Measurements from ENCODE around the gene LYST. TPM values are rescaled to one million over a fixed set of nuclear protein-coding genes. Genes with fewer than 3 reads are reported as not detected.

LYST gene
- total and polyA plus RNA-seq, 2 donors, result 25.7 to 67.4 TPM

DNA sequence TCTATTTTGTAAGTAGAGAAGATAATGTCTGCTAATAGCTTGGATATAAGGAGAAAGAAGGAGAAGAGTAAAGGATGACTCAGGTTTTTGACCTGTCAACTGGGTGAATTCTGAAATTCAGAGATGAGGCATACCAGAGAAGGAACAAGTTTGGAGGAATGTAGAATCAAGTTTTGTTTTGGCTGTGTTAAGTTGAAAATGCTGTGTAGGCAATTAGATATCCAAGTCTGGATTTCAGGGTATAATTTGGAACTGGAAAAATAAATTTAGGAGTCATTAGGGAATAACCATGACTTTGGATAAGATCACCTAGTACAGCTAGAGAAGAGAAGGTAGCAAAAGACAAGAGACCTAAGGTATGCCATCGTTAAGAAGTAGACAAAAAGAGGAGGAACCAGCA lies 194.7 kb downstream of the LYST start:
- Histone ChIP-seq H3K4me3 (ENCODE audit: low read length in 2 of 2) (no peak overlapping the region), H3K4me1 (ENCODE audit: control insufficient read depth in 2 of 2, insufficient read depth in 2 of 2, low read length in 2 of 2) (no peaks in the 10 kb centered on the region), H3K27ac (ENCODE audit: low read depth in 1 of 2, low read length in 1 of 2) (no peak overlapping the region), H3K9me3 (ENCODE audit: control insufficient read depth in 2 of 2, insufficient read depth in 1 of 2, low read length in 1 of 2) (peaks cover 11 to 13% of the 10 kb centered on the region in 2 donors), H3K27me3 (ENCODE audit: control insufficient read depth in 2 of 2, insufficient read depth in 1 of 2, low read length in 1 of 2) (no peaks in the 10 kb centered on the region), H3K36me3 (ENCODE audit: control insufficient read depth in 2 of 2, insufficient read depth in 2 of 2, low read length in 1 of 2) (peaks cover 61 to 85% of the 10 kb centered on the region in 2 donors)
- no peak for DNase-seq (ENCODE audit: low read depth in 6 of 9, low spot score in 9 of 9)
- WGBS, result 98% methylated on average over 1 of the region's 1 CpG

DNA sequence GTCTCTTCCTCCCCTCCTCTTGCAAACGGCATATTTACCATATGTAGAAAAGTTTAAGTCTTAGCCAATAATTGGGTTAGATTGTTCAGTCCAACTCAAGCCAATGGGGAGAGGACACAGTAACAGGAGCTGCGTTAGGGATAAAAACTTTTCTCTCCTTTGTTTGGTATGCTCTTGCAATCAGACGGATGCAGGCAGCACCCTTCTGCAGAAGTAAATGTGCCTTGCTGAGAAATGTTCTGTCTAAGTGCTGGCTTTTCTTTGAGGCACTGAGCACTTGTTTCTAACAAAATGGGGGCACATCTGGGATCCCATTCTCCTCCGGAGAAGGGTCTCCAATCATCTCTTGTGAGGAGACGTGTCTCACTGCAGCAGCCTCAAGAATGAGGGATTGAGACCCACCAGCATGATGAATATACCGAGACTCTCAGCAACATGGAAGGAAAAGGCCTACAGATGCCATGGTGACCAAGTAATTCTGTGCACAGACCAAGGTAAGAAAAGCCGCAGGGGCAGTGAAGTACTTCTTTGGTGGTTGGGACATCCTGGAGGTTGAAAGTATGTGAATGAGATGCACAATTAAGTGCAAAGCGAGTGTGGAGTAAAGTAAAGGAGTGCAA lies 196.4 kb downstream of the LYST start:
- Histone ChIP-seq H3K9me3 (ENCODE audit: control insufficient read depth in 2 of 2, insufficient read depth in 1 of 2, low read length in 1 of 2) (peaks cover 6 to 11% of the 10 kb centered on the region in 2 donors), H3K36me3 (ENCODE audit: control insufficient read depth in 2 of 2, insufficient read depth in 2 of 2, low read length in 1 of 2) (peaks cover 45 to 76% of the 10 kb centered on the region in 2 donors), H3K4me1 (ENCODE audit: control insufficient read depth in 2 of 2, insufficient read depth in 2 of 2, low read length in 2 of 2) (no peaks in the 10 kb centered on the region), H3K27me3 (ENCODE audit: control insufficient read depth in 2 of 2, insufficient read depth in 1 of 2, low read length in 1 of 2) (no peaks in the 10 kb centered on the region), H3K4me3 (ENCODE audit: low read length in 2 of 2) (no peak overlapping the region), H3K27ac (ENCODE audit: low read depth in 1 of 2, low read length in 1 of 2) (no peak overlapping the region)
- WGBS, result 99% methylated on average over 8 of the region's 8 CpGs
- no peak for DNase-seq (ENCODE audit: low read depth in 6 of 9, low spot score in 9 of 9)

DNA sequence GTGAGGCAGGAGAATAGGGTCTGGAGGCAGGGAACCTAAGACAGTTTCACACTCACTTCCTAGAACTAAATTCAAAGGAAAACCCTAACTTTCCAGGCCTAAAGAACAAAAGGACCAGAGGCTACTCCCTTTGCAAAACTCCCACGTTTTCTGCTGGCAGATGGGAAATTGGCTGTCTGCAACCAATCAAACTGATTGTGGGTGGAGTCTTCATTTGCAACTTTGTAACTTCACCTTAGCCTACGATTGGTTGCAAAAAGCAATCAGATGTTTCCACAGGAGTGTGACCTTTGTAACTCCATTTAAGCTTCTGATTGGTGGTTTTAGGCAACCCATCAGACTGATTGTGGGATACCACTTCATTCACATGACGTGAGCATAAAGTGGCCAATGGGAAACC lies 197.4 kb downstream of the LYST start:
- H3K4me3 ChIP-seq (ENCODE audit: low read length in 2 of 2), result no peak overlapping the region
- 98% methylated on average over 3 of the region's 3 CpGs for WGBS

DNA sequence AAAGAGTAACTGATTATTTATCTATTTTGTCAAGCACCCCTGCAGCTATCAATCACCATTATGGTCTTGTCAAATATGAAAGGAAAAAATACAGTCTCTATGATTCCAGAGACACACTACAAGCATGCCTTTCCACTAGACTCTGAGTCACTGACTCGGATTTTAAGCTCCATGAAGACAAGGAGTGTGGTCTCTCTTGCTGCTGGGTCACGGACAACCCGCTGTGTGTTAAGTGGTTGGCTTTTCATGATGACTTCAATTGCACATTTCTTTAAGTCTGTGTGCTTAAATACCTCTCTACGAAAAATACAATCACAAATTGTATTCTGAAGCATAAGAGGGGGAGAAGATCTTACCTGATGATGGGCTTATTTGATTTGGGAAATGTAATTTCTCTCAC lies 203.1 kb downstream of the LYST start:
- Histone ChIP-seq H3K27me3 (ENCODE audit: control insufficient read depth in 2 of 2, insufficient read depth in 1 of 2, low read length in 1 of 2) (no peaks in the 10 kb centered on the region), H3K27ac (ENCODE audit: low read depth in 1 of 2, low read length in 1 of 2) (no peak overlapping the region), H3K9me3 (ENCODE audit: control insufficient read depth in 2 of 2, insufficient read depth in 1 of 2, low read length in 1 of 2) (no peaks in the 10 kb centered on the region), H3K4me1 (ENCODE audit: control insufficient read depth in 2 of 2, insufficient read depth in 2 of 2, low read length in 2 of 2) (no peaks in the 10 kb centered on the region), H3K36me3 (ENCODE audit: control insufficient read depth in 2 of 2, insufficient read depth in 2 of 2, low read length in 1 of 2) (peaks cover 15 to 53% of the 10 kb centered on the region in 2 donors), H3K4me3 (ENCODE audit: low read length in 2 of 2) (no peak overlapping the region)
- WGBS, result 99% methylated on average over 4 of the region's 4 CpGs
- no peak for DNase-seq (ENCODE audit: low read depth in 6 of 9, low spot score in 9 of 9)

More for the DNA sequence above, 197.4 kb downstream of the LYST start:
- H3K4me1 ChIP-seq (ENCODE audit: control insufficient read depth in 2 of 2, insufficient read depth in 2 of 2, low read length in 2 of 2), result no peaks in the 10 kb centered on the region
- H3K27me3 ChIP-seq (ENCODE audit: control insufficient read depth in 2 of 2, insufficient read depth in 1 of 2, low read length in 1 of 2), result no peaks in the 10 kb centered on the region
- no peak overlapping the region for H3K27ac ChIP-seq (ENCODE audit: low read depth in 1 of 2, low read length in 1 of 2)
- peaks cover 4 to 9% of the 10 kb centered on the region in 2 donors for H3K9me3 ChIP-seq (ENCODE audit: control insufficient read depth in 2 of 2, insufficient read depth in 1 of 2, low read length in 1 of 2)
- DNase-seq (ENCODE audit: low read depth in 6 of 9, low spot score in 9 of 9), result no peak
- peaks cover 41 to 72% of the 10 kb centered on the region in 2 donors for H3K36me3 ChIP-seq (ENCODE audit: control insufficient read depth in 2 of 2, insufficient read depth in 2 of 2, low read length in 1 of 2)

DNA sequence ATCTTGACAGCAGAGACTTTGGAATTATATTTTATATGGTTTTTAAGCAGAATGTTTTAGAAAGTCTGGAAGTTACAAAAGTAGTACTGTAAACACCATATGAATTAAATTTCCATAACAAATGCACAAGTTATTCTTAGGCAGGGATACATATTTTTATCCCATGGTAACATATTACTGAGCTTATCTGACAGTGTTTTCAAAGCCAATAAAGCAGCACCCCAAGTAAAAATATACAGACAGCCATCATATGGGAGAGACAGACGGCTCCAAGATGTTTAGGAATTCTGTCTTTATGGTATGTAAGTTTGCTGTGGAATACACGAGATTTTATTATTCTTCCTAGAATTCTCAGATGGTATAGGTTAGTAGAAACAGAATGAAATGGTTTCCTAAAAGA lies 205.1 kb downstream of the LYST start:
- WGBS, result 98% methylated on average over 2 of the region's 2 CpGs
- H3K36me3 ChIP-seq (ENCODE audit: control insufficient read depth in 2 of 2, insufficient read depth in 2 of 2, low read length in 1 of 2), result peaks cover 15 to 43% of the 10 kb centered on the region in 2 donors

DNA sequence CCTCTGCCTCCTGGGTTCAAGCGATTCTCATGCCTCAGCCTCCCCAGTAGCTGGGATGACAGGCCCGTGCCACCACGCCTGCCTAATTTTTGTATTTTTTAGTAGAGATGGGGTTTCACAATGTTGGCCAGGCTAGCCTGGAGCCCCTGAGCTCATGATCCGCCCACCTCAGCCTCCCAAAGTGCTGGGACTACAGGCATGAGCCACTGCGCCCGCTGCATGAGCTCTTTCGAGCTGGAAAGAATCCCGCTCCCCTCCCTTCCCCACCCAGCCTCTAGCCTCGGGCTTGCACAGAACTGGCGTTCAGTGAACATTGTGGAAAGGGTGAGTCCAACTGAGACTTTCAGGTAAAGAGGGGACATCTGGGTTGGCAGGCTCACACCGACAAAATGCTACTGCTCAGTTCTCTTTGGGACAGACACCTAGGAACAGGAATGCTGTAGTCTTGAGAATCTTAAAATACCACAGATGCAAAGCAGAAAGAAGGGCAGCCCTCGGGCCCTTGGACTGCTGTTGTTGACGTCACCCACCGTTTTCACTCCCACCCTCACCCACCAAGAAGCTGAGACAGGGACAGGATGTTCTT lies 207.4 kb downstream of the LYST start:
- DNase-seq (ENCODE audit: low read depth in 6 of 9, low spot score in 9 of 9), result no peak
- no peaks in the 10 kb centered on the region for H3K27me3 ChIP-seq (ENCODE audit: control insufficient read depth in 2 of 2, insufficient read depth in 1 of 2, low read length in 1 of 2)
- H3K4me1 ChIP-seq (ENCODE audit: control insufficient read depth in 2 of 2, insufficient read depth in 2 of 2, low read length in 2 of 2), result no peaks in the 10 kb centered on the region
- H3K4me3 ChIP-seq (ENCODE audit: low read length in 2 of 2), result no peak overlapping the region
- H3K9me3 ChIP-seq (ENCODE audit: control insufficient read depth in 2 of 2, insufficient read depth in 1 of 2, low read length in 1 of 2), result no peaks in the 10 kb centered on the region
- H3K36me3 ChIP-seq (ENCODE audit: control insufficient read depth in 2 of 2, insufficient read depth in 2 of 2, low read length in 1 of 2), result peaks cover 8 to 33% of the 10 kb centered on the region in 2 donors
- 96% methylated on average over 14 of the region's 14 CpGs for WGBS
- no peak overlapping the region for H3K27ac ChIP-seq (ENCODE audit: low read depth in 1 of 2, low read length in 1 of 2)

More for the DNA sequence above, 205.1 kb downstream of the LYST start:
- Histone ChIP-seq H3K27me3 (ENCODE audit: control insufficient read depth in 2 of 2, insufficient read depth in 1 of 2, low read length in 1 of 2) (no peaks in the 10 kb centered on the region), H3K27ac (ENCODE audit: low read depth in 1 of 2, low read length in 1 of 2) (no peak overlapping the region), H3K4me1 (ENCODE audit: control insufficient read depth in 2 of 2, insufficient read depth in 2 of 2, low read length in 2 of 2) (no peaks in the 10 kb centered on the region), H3K4me3 (ENCODE audit: low read length in 2 of 2) (no peak overlapping the region), H3K9me3 (ENCODE audit: control insufficient read depth in 2 of 2, insufficient read depth in 1 of 2, low read length in 1 of 2) (no peaks in the 10 kb centered on the region)
- no peak for DNase-seq (ENCODE audit: low read depth in 6 of 9, low spot score in 9 of 9)

DNA sequence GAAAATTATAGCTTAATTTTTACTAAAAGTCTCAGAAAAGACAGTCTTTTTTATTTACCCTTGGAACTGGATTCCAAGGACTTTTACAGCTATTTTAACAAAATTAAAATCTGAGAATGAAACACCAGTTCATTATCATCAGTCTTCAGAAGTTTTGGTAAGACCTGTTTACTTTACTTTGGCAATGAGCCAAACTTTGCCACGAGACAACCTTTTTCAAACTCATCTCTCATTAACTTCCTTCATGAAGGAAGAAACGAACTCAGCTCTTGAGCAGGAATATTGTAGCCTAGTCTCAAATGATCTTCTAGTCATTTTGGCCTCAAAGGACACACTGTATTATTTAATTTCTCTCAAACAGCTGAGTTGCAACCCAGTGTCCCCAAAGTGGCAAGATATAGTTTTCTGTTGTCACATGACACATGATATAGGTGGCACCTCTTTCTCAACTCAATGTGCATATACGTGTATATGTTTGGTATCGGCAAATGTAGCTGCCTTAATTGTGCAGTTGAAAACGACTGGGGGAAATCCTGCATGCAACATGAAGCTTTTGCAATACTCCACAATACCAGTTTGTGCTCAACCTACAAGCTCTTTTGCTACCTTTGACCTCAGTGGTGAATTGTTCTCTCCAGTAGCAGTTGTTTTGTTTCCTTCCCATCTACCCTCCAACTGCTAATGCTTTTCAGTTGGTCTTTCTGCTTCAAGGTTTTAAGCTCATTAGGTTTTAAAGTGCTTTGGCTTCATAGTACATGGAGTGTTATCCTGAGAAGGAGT lies 208.8 kb downstream of the LYST start:
- WGBS, result 70% methylated on average over 5 of the region's 5 CpGs
- no peaks in the 10 kb centered on the region for H3K4me1 ChIP-seq (ENCODE audit: control insufficient read depth in 2 of 2, insufficient read depth in 2 of 2, low read length in 2 of 2)
- H3K36me3 ChIP-seq (ENCODE audit: control insufficient read depth in 2 of 2, insufficient read depth in 2 of 2, low read length in 1 of 2), result peaks cover 4 to 24% of the 10 kb centered on the region in 2 donors
- no peaks in the 10 kb centered on the region for H3K9me3 ChIP-seq (ENCODE audit: control insufficient read depth in 2 of 2, insufficient read depth in 1 of 2, low read length in 1 of 2)
- peaks cover 0 to 5% of the 10 kb centered on the region in 2 donors for H3K27me3 ChIP-seq (ENCODE audit: control insufficient read depth in 2 of 2, insufficient read depth in 1 of 2, low read length in 1 of 2)
- H3K4me3 ChIP-seq (ENCODE audit: low read length in 2 of 2), result no peak overlapping the region
- no peak overlapping the region for H3K27ac ChIP-seq (ENCODE audit: low read depth in 1 of 2, low read length in 1 of 2)
- no peak for DNase-seq (ENCODE audit: low read depth in 6 of 9, low spot score in 9 of 9)

DNA sequence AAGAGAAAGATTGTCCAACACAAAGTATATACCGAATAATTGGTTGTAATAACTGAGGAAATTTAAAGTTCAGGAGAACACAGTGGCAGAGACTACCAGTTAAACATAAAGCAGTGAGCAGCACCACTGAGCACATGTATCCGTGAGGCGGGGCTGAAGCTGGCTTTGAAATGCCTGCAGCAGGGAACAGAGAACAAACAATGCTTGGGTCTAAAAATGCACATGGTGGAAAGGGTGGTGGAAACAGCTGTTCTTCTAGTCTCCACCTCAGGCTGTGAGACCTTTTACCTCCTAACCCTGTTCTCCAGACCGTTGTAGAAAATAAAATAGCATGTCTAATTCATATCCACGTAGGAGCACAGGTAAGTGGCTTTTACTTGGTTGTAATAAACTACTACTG lies 209.4 kb downstream of the LYST start:
- DNase-seq (ENCODE audit: low read depth in 6 of 9, low spot score in 9 of 9), result no peak
- Histone ChIP-seq H3K27ac (ENCODE audit: low read depth in 1 of 2, low read length in 1 of 2) (no peak overlapping the region), H3K4me3 (ENCODE audit: low read length in 2 of 2) (no peak overlapping the region), H3K4me1 (ENCODE audit: control insufficient read depth in 2 of 2, insufficient read depth in 2 of 2, low read length in 2 of 2) (no peaks in the 10 kb centered on the region), H3K36me3 (ENCODE audit: control insufficient read depth in 2 of 2, insufficient read depth in 2 of 2, low read length in 1 of 2) (peaks cover 0 to 17% of the 10 kb centered on the region in 2 donors), H3K9me3 (ENCODE audit: control insufficient read depth in 2 of 2, insufficient read depth in 1 of 2, low read length in 1 of 2) (no peaks in the 10 kb centered on the region), H3K27me3 (ENCODE audit: control insufficient read depth in 2 of 2, insufficient read depth in 1 of 2, low read length in 1 of 2) (peaks cover 3 to 11% of the 10 kb centered on the region in 2 donors)
- 95% methylated on average over 5 of the region's 5 CpGs for WGBS

DNA sequence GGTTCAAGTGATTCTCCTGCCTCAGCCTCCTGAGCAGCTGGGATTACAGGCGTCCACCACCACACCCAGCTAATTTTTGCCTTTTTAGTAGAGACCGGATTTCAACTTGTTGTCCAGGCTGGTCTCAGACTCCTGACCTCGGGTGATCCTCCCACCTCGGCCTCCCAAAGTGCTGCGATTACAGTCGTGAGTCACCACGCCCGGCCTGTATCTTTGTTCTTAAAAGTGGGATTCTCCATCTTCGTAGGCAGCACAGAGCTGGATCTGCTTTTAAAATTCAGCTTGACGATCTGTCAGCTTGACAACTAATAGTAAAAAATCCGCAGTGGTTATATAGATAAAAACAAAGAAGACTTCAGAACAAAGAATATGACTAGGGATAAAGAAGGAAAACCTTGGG lies 214.3 kb downstream of the LYST start:
- Histone ChIP-seq H3K4me1 (ENCODE audit: control insufficient read depth in 2 of 2, insufficient read depth in 2 of 2, low read length in 2 of 2) (peaks cover 16 to 24% of the 10 kb centered on the region in 2 donors), H3K36me3 (ENCODE audit: control insufficient read depth in 2 of 2, insufficient read depth in 2 of 2, low read length in 1 of 2) (no peaks in the 10 kb centered on the region), H3K27me3 (ENCODE audit: control insufficient read depth in 2 of 2, insufficient read depth in 1 of 2, low read length in 1 of 2) (peaks cover 38 to 57% of the 10 kb centered on the region in 2 donors), H3K9me3 (ENCODE audit: control insufficient read depth in 2 of 2, insufficient read depth in 1 of 2, low read length in 1 of 2) (peaks cover 0 to 4% of the 10 kb centered on the region in 2 donors), H3K4me3 (ENCODE audit: low read length in 2 of 2) (no peak overlapping the region), H3K27ac (ENCODE audit: low read depth in 1 of 2, low read length in 1 of 2) (no peak overlapping the region)
- 96% methylated on average over 11 of the region's 11 CpGs for WGBS
- DNase-seq (ENCODE audit: low read depth in 6 of 9, low spot score in 9 of 9), result no peak

Measured in thymus (tissue), 11 donors.